ENCODE measurements around the gene MYH6. TPM values are rescaled to one million over a fixed set of nuclear protein-coding genes. Genes with fewer than 3 reads are reported as not detected.
"Not testable (repeated sequence)": the region's sequence is repeated elsewhere in the genome, so short reads cannot be mapped to it uniquely, and the experiment has no call there.

The MYH6 gene
- total and polyA plus RNA-seq, 2 donors (not counting 1 experiment from before 2014, with no cell fraction given) = not detected

GRCh38 chr14:23421594-23421993 lies 13.5 kb upstream of the MYH6 start:
- Mint-ChIP-seq H3K4me1 (no peaks in the 10 kb centered on the region), H3K27me3 (peaks cover 21% of the 10 kb centered on the region), H3K4me3 (no peak overlapping the region), H3K27ac (no peak overlapping the region), H3K9me3 (ENCODE audit: insufficient read depth) (no peaks in the 10 kb centered on the region)
- no peak for DNase-seq
- ChIA-PET CTCF (no interaction called here), POLR2A (no interaction called here)
- Histone ChIP-seq H3K27me3 (replicated peaks in 1 of 4; ENCODE audit: control extremely low read depth in 1 of 4, control insufficient read depth in 3 of 4, insufficient read depth in 4 of 4, low read length in 3 of 4) (peaks cover 0 to 2% (median 0%) of the 10 kb centered on the region in 4 experiments), H3K79me2 (ENCODE audit: control insufficient read depth, insufficient read depth, low read length) (no peaks in the 10 kb centered on the region), H3K36me3 (replicated peaks in 1 of 2; ENCODE audit: control extremely low read depth in 1 of 2, control insufficient read depth in 1 of 2, extremely low read depth in 1 of 2, insufficient read depth in 2 of 2, low read length in 1 of 2) (no peaks in the 10 kb centered on the region), H3K4me2 (replicated peaks; ENCODE audit: low read depth, low read length, poor library complexity, severe bottlenecking) (no peak overlapping the region), H3K27ac (ENCODE audit: low read length in 2 of 2) (no peak overlapping the region), H3K9ac (ENCODE audit: low read length) (no peak overlapping the region), H3K4me1 (ENCODE audit: control insufficient read depth in 2 of 2, insufficient read depth in 2 of 2, low read length in 2 of 2) (no peaks in the 10 kb centered on the region), H3K9me3 (ENCODE audit: control extremely low read depth in 1 of 3, control insufficient read depth in 2 of 3, insufficient read depth in 1 of 3, low read length in 2 of 3) (no peaks in the 10 kb centered on the region), H4K20me1 (ENCODE audit: control insufficient read depth, insufficient read depth, low read length, poor library complexity, severe bottlenecking) (no peaks in the 10 kb centered on the region), H3K4me3 (ENCODE audit: control extremely low read depth in 1 of 5, extremely low read depth in 1 of 5, insufficient read depth in 1 of 5, low read depth in 2 of 5, low read length in 4 of 5) (no peak overlapping the region), H2AFZ (ENCODE audit: insufficient read depth, low read depth, low read length, poor library complexity, severe bottlenecking) (no peak overlapping the region)
- intact Hi-C loops (cut with micrococcal nuclease) = no loop called here
- TF ChIP-seq EZH2 (IDR thresholded peaks at IDR 0.05; ENCODE audit: borderline replicate concordance, insufficient read depth, low read depth, low read length, poor library complexity, severe bottlenecking) = no peak
- no peak for TF ChIP-seq CTCF (IDR thresholded peaks at IDR 0.05)
- no peak for ATAC-seq (ENCODE audit: low read depth)

GRCh38 chr14:23419646-23420045 lies 11.6 kb upstream of the MYH6 start:
- H3K9ac ChIP-seq (ENCODE audit: low read length); H3K4me1 ChIP-seq (ENCODE audit: control insufficient read depth in 2 of 2, insufficient read depth in 2 of 2, low read length in 2 of 2); H3K4me3 Mint-ChIP-seq; H2AFZ ChIP-seq (ENCODE audit: insufficient read depth, low read depth, low read length, poor library complexity, severe bottlenecking); H4K20me1 ChIP-seq (ENCODE audit: control insufficient read depth, insufficient read depth, low read length, poor library complexity, severe bottlenecking); CTCF ChIA-PET; H3K79me2 ChIP-seq (ENCODE audit: control insufficient read depth, insufficient read depth, low read length); H3K36me3 ChIP-seq (replicated peaks in 1 of 2; ENCODE audit: control extremely low read depth in 1 of 2, control insufficient read depth in 1 of 2, extremely low read depth in 1 of 2, insufficient read depth in 2 of 2, low read length in 1 of 2); H3K27ac ChIP-seq (ENCODE audit: low read length in 2 of 2); POLR2A ChIA-PET; ATAC-seq (ENCODE audit: low read depth); H3K9me3 ChIP-seq (ENCODE audit: control extremely low read depth in 1 of 3, control insufficient read depth in 2 of 3, insufficient read depth in 1 of 3, low read length in 2 of 3); H3K4me1 Mint-ChIP-seq; H3K27me3 ChIP-seq (replicated peaks in 1 of 4; ENCODE audit: control extremely low read depth in 1 of 4, control insufficient read depth in 3 of 4, insufficient read depth in 4 of 4, low read length in 3 of 4); H3K4me2 ChIP-seq (replicated peaks; ENCODE audit: low read depth, low read length, poor library complexity, severe bottlenecking); intact Hi-C loops (cut with micrococcal nuclease); DNase-seq; H3K4me3 ChIP-seq (ENCODE audit: control extremely low read depth in 1 of 5, extremely low read depth in 1 of 5, insufficient read depth in 1 of 5, low read depth in 2 of 5, low read length in 4 of 5); H3K27ac Mint-ChIP-seq; H3K9me3 Mint-ChIP-seq (ENCODE audit: insufficient read depth): not testable (repeated sequence)
- WGBS (ENCODE audit: insufficient coverage) = 73% methylated on average over 1 of the region's 17 CpGs
- H3K27me3 Mint-ChIP-seq = peaks cover 29% of the 10 kb centered on the region
